HG03095 (cell line): ENCODE data around the gene KRTAP2-1.
"Not testable (repeated sequence)": the region's sequence is repeated elsewhere in the genome, so short reads cannot be mapped to it uniquely, and the experiment has no call there.

Source experiments
- ATAC-seq: cut with Tn5 transposase; IDR thresholded peaks from one replicate; pipeline ENCODE4 v1.9.1; 2021; ENCODE audit warnings: moderate library complexity; ENCODE audit not compliant: unreplicated experiment

Gene KRTAP2-1, protein sequence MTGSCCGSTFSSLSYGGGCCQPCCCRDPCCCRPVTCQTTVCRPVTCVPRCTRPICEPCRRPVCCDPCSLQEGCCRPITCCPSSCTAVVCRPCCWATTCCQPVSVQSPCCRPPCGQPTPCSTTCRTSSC

GRCh38 chr17:41046735-41047465 lies at the start of gene KRTAP2-1:
Gene KRTAP2-1 (minus strand): TSS chr17:41047316. CDS start chr17:41047267, 49 bp downstream.
- not testable (repeated sequence) for ATAC-seq

- no peak for ATAC-seq
These were observed 48.9 kb upstream of the KRTAP2-1 start for GRCh38 chr17:41096055-41096454.

DNA sequence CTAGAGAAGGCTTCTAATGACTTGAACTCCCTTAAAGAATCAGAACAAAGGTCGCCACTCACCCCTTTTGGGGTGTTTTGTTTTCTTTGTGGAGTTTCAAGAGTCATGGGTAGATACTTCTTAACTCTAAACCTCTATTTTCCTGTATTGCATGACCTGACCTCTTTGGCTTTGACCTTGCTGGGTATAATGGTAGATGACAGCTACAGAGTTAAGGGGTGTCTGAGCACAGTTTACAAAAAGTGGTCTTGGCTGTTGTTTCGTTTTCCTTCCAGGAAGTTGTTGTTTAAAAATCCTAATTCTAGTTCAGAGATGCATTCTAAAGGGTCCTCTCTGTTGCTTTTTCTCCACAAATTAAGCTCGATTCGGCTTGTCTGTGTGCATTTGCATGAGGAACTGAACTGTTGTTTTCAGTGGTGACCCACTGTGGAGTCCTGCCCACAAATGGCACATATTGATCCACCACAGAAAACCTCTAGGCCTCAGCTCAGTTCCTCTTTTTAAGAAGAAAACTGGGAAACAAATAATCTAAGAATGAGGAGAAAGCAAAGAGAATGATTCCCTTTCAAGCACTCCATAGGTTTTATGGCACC lies 41.7 kb upstream of the KRTAP2-1 start:
- not testable (repeated sequence) for ATAC-seq

DNA sequence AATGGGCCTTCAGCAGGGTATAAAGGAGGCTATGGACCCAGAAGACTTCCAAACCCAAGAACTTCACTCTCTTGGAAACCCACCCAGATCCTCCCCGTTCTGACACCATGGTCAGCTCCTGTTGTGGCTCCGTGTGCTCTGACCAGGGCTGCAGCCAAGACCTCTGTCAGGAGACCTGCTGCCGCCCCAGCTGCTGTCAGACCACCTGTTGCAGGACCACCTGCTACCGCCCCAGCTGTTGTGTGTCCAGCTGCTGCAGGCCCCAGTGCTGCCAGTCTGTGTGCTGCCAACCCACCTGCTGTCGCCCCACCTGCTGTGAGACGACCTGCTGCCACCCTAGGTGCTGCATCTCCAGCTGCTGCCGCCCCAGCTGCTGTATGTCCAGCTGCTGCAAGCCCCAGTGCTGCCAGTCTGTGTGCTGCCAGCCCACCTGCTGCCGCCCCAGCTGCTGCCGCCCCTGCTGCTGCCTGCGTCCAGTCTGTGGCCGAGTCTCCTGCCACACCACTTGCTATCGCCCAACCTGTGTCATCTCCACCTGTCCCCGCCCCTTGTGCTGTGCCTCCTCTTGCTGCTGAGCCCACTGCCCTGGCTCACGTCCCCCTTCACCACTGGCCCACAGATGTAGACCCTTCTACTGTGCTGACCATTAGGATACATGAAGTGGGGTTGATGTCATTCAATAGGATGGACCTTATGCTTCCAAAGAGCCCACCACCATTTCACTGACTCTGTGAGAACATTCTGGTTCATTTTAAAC lies 37.2 kb upstream of the KRTAP2-1 start, which contains the start of gene KRTAP4-7:
Gene KRTAP4-7 (plus strand): TSS at position 51 of the 757 bp plus-strand sequence. CDS start 57 bp downstream, at position 108.
- not testable (repeated sequence) for ATAC-seq

DNA sequence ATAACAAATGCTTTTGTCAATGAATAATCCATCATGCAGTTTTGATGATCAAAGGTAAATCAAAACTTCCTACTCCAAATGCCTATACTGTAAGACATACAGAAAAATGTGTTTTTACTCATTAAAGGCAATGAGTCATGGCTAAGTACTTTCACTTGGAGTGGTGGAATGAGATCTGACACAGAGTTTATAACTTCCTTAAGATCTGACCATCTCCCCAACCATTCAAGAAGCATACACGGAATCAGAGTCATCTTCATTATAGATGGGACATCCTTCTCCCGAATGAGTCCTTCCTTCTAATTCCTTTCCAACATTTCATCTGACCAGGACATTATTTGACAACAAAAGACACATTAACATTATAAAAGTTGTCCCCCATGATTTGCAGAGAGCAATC lies 36.3 kb upstream of the KRTAP2-1 start:
- not testable (repeated sequence) for ATAC-seq

DNA sequence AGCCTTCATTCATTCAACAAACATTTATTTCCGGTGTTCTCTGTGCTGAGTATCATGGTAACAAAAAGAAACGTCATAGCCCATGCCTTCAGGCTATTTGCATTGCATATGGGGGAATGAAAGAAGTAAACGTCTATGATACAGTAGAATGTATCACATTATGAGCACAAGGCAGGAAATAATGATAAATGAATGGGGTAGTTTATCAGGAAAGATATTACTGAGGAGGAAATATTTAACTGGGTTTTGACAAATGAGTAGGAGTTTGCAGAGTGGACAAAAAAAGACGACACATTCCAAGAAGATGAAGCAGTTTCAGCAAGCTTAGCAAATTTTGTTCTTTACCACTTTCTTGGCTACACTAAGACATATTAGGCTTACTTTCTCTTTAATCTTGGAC lies 35.5 kb upstream of the KRTAP2-1 start:
- ATAC-seq = no peak

- ATAC-seq = no peak
These were observed 29.7 kb upstream of the KRTAP2-1 start for GRCh38 chr17:41076788-41077187.

- no peak for ATAC-seq
These were observed 26.6 kb upstream of the KRTAP2-1 start for GRCh38 chr17:41073676-41074075.

DNA sequence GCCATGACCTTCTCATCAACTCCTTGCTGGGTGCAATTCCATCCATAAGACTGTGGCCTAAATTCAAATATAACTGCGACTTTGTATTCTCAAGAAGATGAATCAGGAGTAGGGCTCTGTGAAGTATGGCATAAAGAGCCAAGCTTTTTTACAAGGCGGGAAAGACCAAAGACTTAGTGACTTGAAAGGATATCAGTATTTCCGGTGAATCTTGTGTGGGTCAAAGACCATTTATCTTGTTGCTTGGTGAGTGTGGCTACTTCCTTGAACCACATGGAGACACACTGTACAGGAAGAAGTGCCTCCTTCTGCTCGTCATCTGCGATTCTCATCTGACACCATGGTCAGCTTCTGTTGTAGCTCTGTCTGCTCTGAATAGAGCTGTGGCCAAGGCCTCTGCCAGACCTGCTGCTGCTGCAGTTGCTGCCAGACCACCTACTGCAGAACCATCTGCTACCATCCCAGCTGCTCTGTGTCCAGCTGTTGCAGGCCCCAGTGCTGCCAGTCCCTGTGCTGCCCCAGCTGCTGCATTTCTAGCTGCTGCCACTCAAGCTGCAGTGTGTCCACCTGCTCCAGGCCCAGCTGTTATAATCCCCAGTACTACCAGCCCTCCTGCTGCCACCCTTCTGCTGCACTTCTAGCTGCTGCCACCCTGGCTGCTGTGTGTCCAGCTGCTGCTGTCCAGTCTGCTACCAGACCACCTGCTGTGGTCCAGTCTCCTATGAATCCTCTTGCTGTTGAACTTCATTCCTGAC lies 24.7 kb upstream of the KRTAP2-1 start:
- no peak for ATAC-seq

- ATAC-seq = no peak
These were observed 21.9 kb upstream of the KRTAP2-1 start for GRCh38 chr17:41069031-41069430.

DNA sequence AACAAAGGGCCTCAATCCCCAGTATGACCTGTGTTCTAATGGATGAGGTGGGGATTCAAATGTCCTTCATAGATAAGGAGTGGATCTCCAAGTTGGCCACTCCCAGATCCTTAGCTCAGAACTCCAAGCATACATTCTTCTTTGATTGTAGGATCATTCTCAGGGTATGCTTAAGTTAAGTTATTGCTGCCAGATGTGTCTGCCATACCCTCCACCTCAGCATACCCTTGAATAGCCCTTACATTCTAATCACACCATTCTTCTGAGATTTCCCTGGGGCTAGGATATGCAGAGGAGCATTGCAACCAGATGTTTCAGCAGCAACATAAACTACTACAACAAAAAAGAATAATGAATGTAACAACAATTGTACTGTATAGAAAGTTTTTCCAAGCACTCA lies 20.2 kb upstream of the KRTAP2-1 start:
- ATAC-seq = no peak

- ATAC-seq = no peak
These were observed 18.9 kb upstream of the KRTAP2-1 start, which contains the start of gene KRTAP2-4 for GRCh38 chr17:41065829-41066624. Gene KRTAP2-4 (minus strand): TSS chr17:41065879. CDS start chr17:41065845, 34 bp downstream.

GRCh38 chr17:41065016-41065689 lies 18.0 kb upstream of the KRTAP2-1 start:
- not testable (repeated sequence) for ATAC-seq

GRCh38 chr17:41064301-41064700 lies 17.2 kb upstream of the KRTAP2-1 start:
- ATAC-seq = no peak

- no peak for ATAC-seq
These were observed 16.3 kb upstream of the KRTAP2-1 start for GRCh38 chr17:41063449-41063848.

DNA sequence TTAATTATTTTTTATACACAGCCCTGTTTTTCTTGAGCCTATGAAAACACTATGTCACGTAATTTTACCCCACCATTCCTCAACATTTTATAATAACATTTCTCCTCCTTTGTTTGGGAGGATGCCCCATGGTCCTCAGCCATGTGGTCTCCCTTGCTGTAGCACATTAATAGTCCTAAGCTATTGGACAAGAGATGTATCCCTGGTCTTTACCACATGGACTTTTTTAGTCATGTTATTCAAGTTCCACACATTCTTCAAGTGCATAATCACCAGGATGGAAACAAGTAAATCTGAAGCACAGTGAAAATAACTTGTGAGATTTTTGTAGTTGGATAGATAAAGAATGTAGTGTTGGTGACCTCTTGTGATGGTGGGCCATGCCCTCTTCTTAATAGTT lies 14.8 kb upstream of the KRTAP2-1 start:
- ATAC-seq = no peak

DNA sequence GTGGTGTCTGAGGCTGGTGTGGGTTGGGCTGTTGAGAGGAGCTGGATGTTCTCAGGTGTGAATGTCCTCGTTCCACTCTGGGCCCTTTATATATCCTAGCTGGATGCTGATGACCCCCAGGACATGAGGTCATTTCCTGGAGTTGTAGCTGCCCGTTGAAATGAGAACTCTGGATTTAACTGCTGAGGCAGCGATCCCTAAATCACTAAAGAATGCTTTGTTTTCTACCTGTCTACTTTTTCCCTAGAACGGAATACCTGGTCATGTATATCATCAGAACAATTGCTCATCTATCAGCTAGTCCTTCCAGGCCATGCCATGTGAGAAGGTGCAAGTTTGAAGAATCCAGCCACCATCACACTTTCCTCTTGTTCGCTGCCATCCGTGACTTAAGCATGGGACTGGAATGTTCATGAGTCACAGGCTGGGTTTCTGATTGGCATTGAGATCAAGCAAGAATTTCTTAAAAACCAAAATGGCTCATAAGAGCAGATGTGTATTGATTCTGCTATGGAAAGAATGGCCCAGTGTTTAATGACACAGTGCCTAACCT lies 13.0 kb upstream of the KRTAP2-1 start, which contains the start of gene KRTAP2-3:
Gene KRTAP2-3 (minus strand): TSS at position 63 of the 553 bp plus-strand sequence. CDS start 64 bp downstream, outside the sequence.
- ATAC-seq = no peak

- ATAC-seq = not testable (repeated sequence)
These were observed 12.3 kb upstream of the KRTAP2-1 start for GRCh38 chr17:41059276-41060051.
